ENCODE measurements around the gene COTL1. TPM values are rescaled to one million over a fixed set of nuclear protein-coding genes. Genes with fewer than 3 reads are reported as not detected.

COTL1 gene
- total and polyA plus RNA-seq, 9 of the 15 experiments (the other 6 are each of a cell fraction or from before 2014, with no cell fraction given), result 27.7 to 185 (median 72.5) TPM

GRCh38 chr16:84617791-84618580 lies at the start of gene COTL1 (continued):
- TF ChIP-seq TSHZ1 (CRISPR knock-in tag; IDR thresholded peaks at IDR 0.05) (no peak), FOXM1 (IDR thresholded peaks at IDR 0.05; ENCODE audit: low read depth) (no peak), FOXM1 (CRISPR knock-in tag; IDR thresholded peaks at IDR 0.05; ENCODE audit: low read depth) (peak; percentile 79; the same call in 1 of the 2 replicates), DEAF1 (CRISPR knock-in tag; IDR thresholded peaks at IDR 0.05) (no peak), RBM22 (IDR thresholded peaks at IDR 0.05; ENCODE audit: low read depth, low read length, poor library complexity, severe bottlenecking) (no peak), MAFF (IDR thresholded peaks at IDR 0.05; ENCODE audit: low read length) (no peak), SPI1 (IDR thresholded peaks at IDR 0.05; ENCODE audit: borderline replicate concordance, low read depth, low read length) (peak; percentile 16; the same call in 1 of the 2 replicates), GTF2B (IDR thresholded peaks at IDR 0.05; ENCODE audit: extremely low read depth, insufficient read length) (no peak), ZFP36 (IDR thresholded peaks at IDR 0.05; ENCODE audit: low read depth, low read length, partially characterized antibody) (peak; percentile 29), ZNF354B (CRISPR knock-in tag; IDR thresholded peaks at IDR 0.05) (no peak), TAF7 (tag; IDR thresholded peaks at IDR 0.05) (no peak), ZKSCAN1 (IDR thresholded peaks at IDR 0.05; ENCODE audit: low read depth, low read length) (no peak), ASH1L (IDR thresholded peaks at IDR 0.05; ENCODE audit: borderline replicate concordance, low read depth, partially characterized antibody) (peak; percentile 71), TAF9B (IDR thresholded peaks at IDR 0.05; ENCODE audit: partially characterized antibody) (no peak), SOX6 (IDR thresholded peaks at IDR 0.05) (no peak), POLR2AphosphoS2 (IDR thresholded peaks at IDR 0.05; ENCODE audit: low read length) (no peak), ZNF589 (CRISPR knock-in tag; IDR thresholded peaks at IDR 0.05; ENCODE audit: low read depth) (no peak), XRCC5 (IDR thresholded peaks at IDR 0.05; ENCODE audit: low read depth, low read length) (no peak), TFAM (CRISPR knock-in tag; conservative IDR thresholded peaks at IDR 0.05) (no peak), MTA2 (IDR thresholded peaks at IDR 0.05; ENCODE audit: low read depth) (no peak), NR2F6 (CRISPR knock-in tag; IDR thresholded peaks at IDR 0.05) (peak; percentile 55; the same call in 1 of the 2 replicates)

Measured in K562 (cell line).